ENCODE results near the gene ADAMTS9. TPM values are rescaled to one million over a fixed set of nuclear protein-coding genes. Genes with fewer than 3 reads are reported as not detected.
A peak's percentile ranks its signal among the peaks of the same experiment; 100 is the strongest.

Gene ADAMTS9
- total and polyA plus RNA-seq, 2 donors (not counting 3 experiments of a cell fraction or from before 2014, with no cell fraction given): 6.5 to 23.9 TPM

DNA sequence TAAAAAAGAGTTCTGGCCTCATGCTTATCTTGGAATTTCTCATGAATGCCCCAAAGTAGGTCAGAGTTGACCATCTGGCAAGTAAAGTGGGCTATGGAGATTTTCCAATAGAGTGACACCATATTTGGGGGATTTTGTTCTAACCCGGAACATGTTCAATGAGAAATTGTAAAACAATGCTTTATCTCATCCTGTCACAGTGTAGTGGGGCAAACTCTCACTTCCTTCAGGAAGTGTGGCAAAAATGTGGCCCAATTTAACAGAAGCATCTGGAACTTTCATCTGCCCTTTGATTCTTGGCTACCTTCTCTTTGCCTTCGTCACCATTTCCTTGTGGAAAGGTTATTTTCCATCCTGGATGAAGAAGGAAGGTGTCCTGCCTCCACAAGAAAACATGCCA is 70.8 kb downstream of the ADAMTS9 start:
- Histone ChIP-seq H3K27ac (ENCODE audit: insufficient read depth, low read depth, low read length) (peak overlapping the region; percentile 91), H4K20me1 (replicated peaks; ENCODE audit: control insufficient read depth, extremely low read depth, insufficient read depth, low read length) (no peaks in the 10 kb centered on the region), H3K9me3 (replicated peaks; ENCODE audit: control insufficient read depth, insufficient read depth, low read length) (no peaks in the 10 kb centered on the region), H3K4me1 (ENCODE audit: control insufficient read depth, extremely low read depth, insufficient read depth, low read length) (peaks cover 22% of the 10 kb centered on the region), H3K27me3 (ENCODE audit: control insufficient read depth in 2 of 2, insufficient read depth in 2 of 2, low read length in 2 of 2) (no peaks in the 10 kb centered on the region), H3K9ac (replicated peaks; ENCODE audit: extremely low read depth, insufficient read depth, low read length) (peak overlapping the region; percentile 41), H3K4me2 (ENCODE audit: insufficient read depth, low read length) (peak overlapping the region; percentile 48), H3K9me1 (replicated peaks; ENCODE audit: control insufficient read depth, extremely low read depth, insufficient read depth, low read length) (no peaks in the 10 kb centered on the region), H2AFZ (ENCODE audit: low read depth, low read length) (no peak overlapping the region), H3K79me2 (ENCODE audit: control insufficient read depth, insufficient read depth, low read length) (no peaks in the 10 kb centered on the region), H3K4me3 (replicated peaks in 1 of 3; ENCODE audit: insufficient read depth in 1 of 3, low read depth in 1 of 3, low read length in 3 of 3) (no peak overlapping the region), H3K36me3 (ENCODE audit: control insufficient read depth in 2 of 2, extremely low read depth in 1 of 2, insufficient read depth in 2 of 2, low read length in 2 of 2) (peaks cover 0 to 7% of the 10 kb centered on the region in 2 experiments)
- intact Hi-C loops (cut with micrococcal nuclease): loop anchor here (1.0 to 10.0 kb wide), 7 partner anchors 33 to 378 kb away; no protein-coding TSS in a partner anchor
- no TSS peak for BruUV-seq (replicated peaks)
- ChIA-PET POLR2A (no interaction called here), CTCF (interaction anchor here (1.2 kb wide), 2 partner anchors 71 to 553 kb away, joined by 4 read pairs; partner anchors contain the start of gene ADAMTS9)
- peak; percentile 99 for DNase-seq (ENCODE audit: low read depth, low spot score)
- peak; percentile 90 for FAIRE-seq
- dilution Hi-C loops (cut with MboI; ENCODE audit: extremely low pct_ligation_motif_present, low sequenced_read_pairs): no loop called here
- TF ChIP-seq POLR2AphosphoS5 (IDR thresholded peaks at IDR 0.05; ENCODE audit: insufficient read depth, low read depth, low read length) (peak; percentile 86), GATA2 (IDR thresholded peaks at IDR 0.05; ENCODE audit: insufficient read depth, insufficient read length, low read depth, low read length) (peak; percentile 99), FOS (IDR thresholded peaks at IDR 0.05; ENCODE audit: borderline replicate concordance, insufficient read depth, low read length) (peak; percentile 58), JUN (IDR thresholded peaks at IDR 0.05; ENCODE audit: borderline replicate concordance, insufficient read depth, insufficient read length, low read depth) (peak; percentile 84), POLR2A (IDR thresholded peaks at IDR 0.05; ENCODE audit: low read depth, low read length) (peak; percentile 83), MYC (IDR thresholded peaks at IDR 0.05; ENCODE audit: low read depth, low read length) (no peak), EZH2 (IDR thresholded peaks at IDR 0.05; ENCODE audit: borderline replicate concordance, low read depth, low read length, severe bottlenecking) (no peak)
- TF ChIP-seq, protein P1, sequence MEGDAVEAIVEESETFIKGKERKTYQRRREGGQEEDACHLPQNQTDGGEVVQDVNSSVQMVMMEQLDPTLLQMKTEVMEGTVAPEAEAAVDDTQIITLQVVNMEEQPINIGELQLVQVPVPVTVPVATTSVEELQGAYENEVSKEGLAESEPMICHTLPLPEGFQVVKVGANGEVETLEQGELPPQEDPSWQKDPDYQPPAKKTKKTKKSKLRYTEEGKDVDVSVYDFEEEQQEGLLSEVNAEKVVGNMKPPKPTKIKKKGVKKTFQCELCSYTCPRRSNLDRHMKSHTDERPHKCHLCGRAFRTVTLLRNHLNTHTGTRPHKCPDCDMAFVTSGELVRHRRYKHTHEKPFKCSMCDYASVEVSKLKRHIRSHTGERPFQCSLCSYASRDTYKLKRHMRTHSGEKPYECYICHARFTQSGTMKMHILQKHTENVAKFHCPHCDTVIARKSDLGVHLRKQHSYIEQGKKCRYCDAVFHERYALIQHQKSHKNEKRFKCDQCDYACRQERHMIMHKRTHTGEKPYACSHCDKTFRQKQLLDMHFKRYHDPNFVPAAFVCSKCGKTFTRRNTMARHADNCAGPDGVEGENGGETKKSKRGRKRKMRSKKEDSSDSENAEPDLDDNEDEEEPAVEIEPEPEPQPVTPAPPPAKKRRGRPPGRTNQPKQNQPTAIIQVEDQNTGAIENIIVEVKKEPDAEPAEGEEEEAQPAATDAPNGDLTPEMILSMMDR (IDR thresholded peaks at IDR 0.05; ENCODE audit: extremely low read depth in 1 of 2, insufficient read depth in 1 of 2, low read depth in 1 of 2, low read length in 2 of 2): no peak
- TF ChIP-seq, protein P2, sequence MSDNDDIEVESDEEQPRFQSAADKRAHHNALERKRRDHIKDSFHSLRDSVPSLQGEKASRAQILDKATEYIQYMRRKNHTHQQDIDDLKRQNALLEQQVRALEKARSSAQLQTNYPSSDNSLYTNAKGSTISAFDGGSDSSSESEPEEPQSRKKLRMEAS (IDR thresholded peaks at IDR 0.05; ENCODE audit: insufficient read depth, insufficient read length): no peak
